IMR-90 (cell line): ENCODE results near the gene CC2D2A. TPM values are rescaled to one million over a fixed set of nuclear protein-coding genes. Genes with fewer than 3 reads are reported as not detected.

Experiments used
- ATAC-seq: fragments of 200-7000 bp; cut with Tn5 transposase; 2 replicates; pipeline ENCODE4 v1.9.1; 2020; ENCODE audit warnings: low read depth, mild to moderate bottlenecking, moderate library complexity
- BruUV-seq: library from RNA; stranded (reverse); fragments of 400-500 nt; replicated peaks from 2 replicates; lab custom pipeline; 2021; lab: Mats Ljungman, UMichigan
- CTCF ChIA-PET: fragments of 300-600 bp; formaldehyde crosslinking; extraction: SDS; loops from one replicate; lab custom pipeline; 2021; ENCODE audit warnings: antibody characterized with exemption; lab: Yijun Ruan, JAX
- POLR2A ChIA-PET: fragments of 300-600 bp; sonication (Branson Sonifier 250); formaldehyde crosslinking; loops from one replicate; lab custom pipeline; 2022; ENCODE audit warnings: antibody characterized with exemption; ENCODE audit not compliant: unreplicated experiment; lab: Charles Lee
- DNase-seq: peaks from one replicate; pipeline ENCODE4 v3.0.0; 2013
- H2AFZ ChIP-seq: replicated peaks from 2 replicates; pipeline ENCODE3; 2013; ENCODE audit warnings: low read length, mild to moderate bottlenecking; ENCODE audit not compliant: poor library complexity
- H2AK5ac ChIP-seq: 2 replicates; pipeline ENCODE4 v1.6.1; 2013; ENCODE audit warnings: low read depth, low read length, inconsistent platforms
- H2AK9ac ChIP-seq: replicated peaks from 2 replicates; pipeline ENCODE3; 2013; ENCODE audit warnings: mild to moderate bottlenecking, low read depth, low read length, moderate library complexity; ENCODE audit not compliant: poor library complexity
- H2BK120ac ChIP-seq: 2 replicates; pipeline ENCODE4 v1.6.1; 2013; ENCODE audit warnings: low read depth, low read length, inconsistent platforms
- H2BK15ac ChIP-seq: 3 replicates; pipeline ENCODE4 v1.6.1; 2013; ENCODE audit warnings: low read depth, low read length, inconsistent platforms
- H2BK20ac ChIP-seq: 2 replicates; pipeline ENCODE4 v1.6.1; 2013; ENCODE audit warnings: low read depth, mild to moderate bottlenecking, inconsistent platforms, low read length, moderate library complexity
- H2BK5ac ChIP-seq: 2 replicates; pipeline ENCODE4 v1.6.1; 2013; ENCODE audit warnings: mild to moderate bottlenecking, low read depth, low read length, inconsistent platforms; ENCODE audit not compliant: poor library complexity, severe bottlenecking
- H3K14ac ChIP-seq: replicated peaks from 2 replicates; pipeline ENCODE4 v1.6.1; 2013; ENCODE audit warnings: low read depth, low read length, inconsistent platforms
- H3K18ac ChIP-seq: 2 replicates; pipeline ENCODE4 v1.6.1; 2013; ENCODE audit warnings: low read depth, low read length, control low read depth
- H3K23ac ChIP-seq: 2 replicates; pipeline ENCODE4 v1.6.1; 2013; ENCODE audit warnings: low read depth, low read length, inconsistent platforms
- H3K27ac ChIP-seq: 2 replicates; pipeline ENCODE4 v1.5.1; 2013; ENCODE audit warnings: mild to moderate bottlenecking, control low read depth, low read length; ENCODE audit not compliant: insufficient read depth
- H3K27me3 ChIP-seq: 2 replicates; pipeline ENCODE4 v1.6.1; 2013; ENCODE audit warnings: low read length; ENCODE audit not compliant: control insufficient read depth, insufficient read depth
- H3K36me3 ChIP-seq: 2 replicates; pipeline ENCODE4 v1.6.1; 2013; ENCODE audit warnings: low read length, mixed read lengths; ENCODE audit not compliant: control insufficient read depth, insufficient read depth
- H3K4ac ChIP-seq: 2 replicates; pipeline ENCODE4 v1.6.1; 2013; ENCODE audit warnings: low read depth, low read length, inconsistent platforms
- H3K4me1 ChIP-seq: 2 replicates; pipeline ENCODE4 v1.6.1; 2013; ENCODE audit warnings: low read length, mixed read lengths; ENCODE audit not compliant: control insufficient read depth, insufficient read depth
- H3K4me2 ChIP-seq: 2 replicates; pipeline ENCODE4 v1.6.1; 2013; ENCODE audit warnings: low read depth, mild to moderate bottlenecking, control low read depth, low read length, moderate library complexity
- H3K4me3 ChIP-seq: 2 replicates; pipeline ENCODE4 v1.5.1; 2013; ENCODE audit warnings: low read depth, mild to moderate bottlenecking, control low read depth, low read length, moderate library complexity; ENCODE audit not compliant: insufficient read depth
- H3K56ac ChIP-seq: 2 replicates; pipeline ENCODE4 v1.6.1; 2013; ENCODE audit warnings: low read length, inconsistent platforms; ENCODE audit not compliant: insufficient read depth; ENCODE audit errors: extremely low read depth
- H3K79me1 ChIP-seq, 2 experiments: 2 replicates each; pipeline ENCODE4 v1.6.1; 2013; ENCODE audit warnings: low read length in 2 of 2, inconsistent platforms in 1 of 2, low read depth in 1 of 2
- H3K9ac ChIP-seq: 2 replicates; pipeline ENCODE4 v1.6.1; 2013; ENCODE audit warnings: low read depth, low read length, control low read depth
- H3K9me1 ChIP-seq: 2 replicates; pipeline ENCODE4 v1.6.1; 2013; ENCODE audit warnings: low read length, inconsistent platforms; ENCODE audit not compliant: insufficient read depth
- H3K9me3 ChIP-seq: 2 replicates; pipeline ENCODE4 v1.6.1; 2013; ENCODE audit warnings: low read length; ENCODE audit not compliant: control insufficient read depth, insufficient read depth
- H4K20me1 ChIP-seq: 2 replicates; pipeline ENCODE4 v1.6.1; 2013; ENCODE audit warnings: low read length, inconsistent platforms; ENCODE audit not compliant: insufficient read depth
- H4K5ac ChIP-seq: 2 replicates; pipeline ENCODE4 v1.6.1; 2013; ENCODE audit warnings: mild to moderate bottlenecking, low read depth, low read length, control low read depth
- H4K8ac ChIP-seq, 2 experiments: 2 replicates each; pipeline ENCODE4 v1.6.1; 2013; ENCODE audit warnings: low read depth in 2 of 2, low read length in 2 of 2, control low read depth in 1 of 2, inconsistent platforms in 1 of 2
- H4K91ac ChIP-seq: 2 replicates; pipeline ENCODE4 v1.6.1; 2013; ENCODE audit warnings: low read depth, low read length, inconsistent platforms; ENCODE audit not compliant: insufficient read depth
- CHD1 ChIP-seq: IDR thresholded peaks from 2 replicates; pipeline ENCODE4 v1.6.1; 2012; ENCODE audit warnings: low read depth, low read length, improper control_type of control experiment
- ELK1 ChIP-seq: fragments of 150-350 bp; IDR thresholded peaks from 2 replicates; pipeline ENCODE4 v1.6.1; 2016; ENCODE audit warnings: low read depth, mild to moderate bottlenecking, low read length, moderate library complexity, borderline replicate concordance
- FOS ChIP-seq: fragments of 150-350 bp; IDR thresholded peaks from 2 replicates; pipeline ENCODE4 v1.6.1; 2016; ENCODE audit warnings: low read depth, low read length
- MAZ ChIP-seq: IDR thresholded peaks from 2 replicates; pipeline ENCODE4 v1.6.1; 2012; ENCODE audit warnings: low read depth, mild to moderate bottlenecking, low read length, improper control_type of control experiment, moderate library complexity, borderline replicate concordance
- MXI1 ChIP-seq: IDR thresholded peaks from 2 replicates; pipeline ENCODE4 v1.6.1; 2012; ENCODE audit warnings: low read depth, mild to moderate bottlenecking, low read length, moderate library complexity, borderline replicate concordance
- RFX5 ChIP-seq: IDR thresholded peaks from 2 replicates; pipeline ENCODE4 v1.8.0; 2012; ENCODE audit warnings: low read depth, mild to moderate bottlenecking, low read length, moderate library complexity
- USF2 ChIP-seq: fragments of 150-350 bp; IDR thresholded peaks from 2 replicates; pipeline ENCODE4 v1.6.1; 2017; ENCODE audit warnings: mild to moderate bottlenecking, antibody characterized with exemption, low read length, low read depth
- WGBS, 2 experiments: methylation state at CpG; one replicate each; pipeline versions ENCODE4 v1.1.5 to v1.1.7; 2013; ENCODE audit warnings: missing lambda C conversion rate in 2 of 2; ENCODE audit not compliant: insufficient read length in 1 of 2; ENCODE audit errors: extremely low coverage in 2 of 2; 5-methylcytosine and 5-hydroxymethylcytosine counted together
- dilution Hi-C: fragments of 300-500 bp; cut with HindIII; formaldehyde crosslinking; loops from one replicate; pipeline ENCODE4 v1.14.3; 2018; ENCODE audit warnings: low sequenced_read_pairs; ENCODE audit not compliant: unreplicated experiment
- in situ Hi-C: fragments of 300-500 bp; cut with MboI; formaldehyde crosslinking; loops from 3 replicates; pipeline ENCODE4 v1.14.3; 2019; ENCODE audit warnings: low sequenced_read_pairs, inconsistent platforms, mixed read lengths
- intact Hi-C: fragments of 100-400 bp; cut with micrococcal nuclease; formaldehyde crosslinking; loops from 2 replicates; pipeline ENCODE4 v1.10.0; 2022
- polyA plus RNA-seq, 3 experiments: library from polyadenylated mRNA; depleted of rRNA; stranded (reverse); fragments of >200 nt; gene quantifications; 2 replicates each; pipeline ENCODE4 v1.2.3, GENCODE V29; 2012; ENCODE audit warnings: low replicate concordance in 1 of 3
- total RNA-seq: library from RNA; depleted of rRNA; stranded (reverse); fragments of >200 nt; gene quantifications from 2 replicates; pipeline ENCODE4 v1.2.3, GENCODE V29; 2012

CC2D2A gene
- total and polyA plus RNA-seq, 2 of the 4 experiments (the other 2 are of a cell fraction) = 20.8 to 26.3 TPM

- intact Hi-C loops = no loop called here
- WGBS, 2 experiments = no CpG with 5 or more reads among the region's 7 CpGs
- ChIA-PET POLR2A (no interaction called here), CTCF (no interaction called here)
- no peak overlapping the region for H4K5ac ChIP-seq
- no peak for TF ChIP-seq MXI1
- TF ChIP-seq USF2 = no peak
- TF ChIP-seq MAZ = no peak
- no peak for TF ChIP-seq FOS
- TF ChIP-seq ELK1 = no peak
- no peak for TF ChIP-seq CHD1
- TF ChIP-seq RFX5 = no peak
- H4K8ac ChIP-seq = no peak overlapping the region
- no peak overlapping the region for H2BK15ac ChIP-seq
- H3K23ac ChIP-seq = no peak overlapping the region
- H2BK120ac ChIP-seq = no peak overlapping the region
- in situ Hi-C loops = no loop called here
- no peaks in the 10 kb centered on the region for H3K79me1 ChIP-seq
- H3K4me1 ChIP-seq = no peaks in the 10 kb centered on the region
- H3K27ac ChIP-seq = no peak overlapping the region
- H3K27me3 ChIP-seq = no peaks in the 10 kb centered on the region
- H3K36me3 ChIP-seq = peaks cover 21% of the 10 kb centered on the region
- no peak overlapping the region for H2AFZ ChIP-seq
- no peak overlapping the region for H3K4ac ChIP-seq
- no peak overlapping the region for H2AK9ac ChIP-seq
- H3K9me1 ChIP-seq = 0 out of 2 replicates have a peak, but pooled peaks cover 3% of the 10 kb centered on the region
- H4K20me1 ChIP-seq = no peaks in the 10 kb centered on the region
- no peak overlapping the region for H2BK20ac ChIP-seq
- BruUV-seq = no TSS peak
- H3K4me2 ChIP-seq = no peak overlapping the region
- no peak overlapping the region for H2BK5ac ChIP-seq
- ATAC-seq (no peak), DNase-seq (no peak)
- dilution Hi-C loops = no loop called here
- H3K9me3 ChIP-seq = no peaks in the 10 kb centered on the region
- no peak overlapping the region for H3K56ac ChIP-seq
- no peak overlapping the region for H2AK5ac ChIP-seq
- H3K9ac ChIP-seq = no peak overlapping the region
- no peak overlapping the region for H3K18ac ChIP-seq
- H3K14ac ChIP-seq = no peak overlapping the region
- no peak overlapping the region for H3K4me3 ChIP-seq
- no peak overlapping the region for H4K91ac ChIP-seq
Observed at GRCh38 chr4:15542760-15543159, 73.1 kb downstream of the CC2D2A start.
